Activated B cell treated with CpG ODN at 0.5 μM for 24 hours (primary cell): ENCODE data around the gene MISP. TPM values are rescaled to one million over a fixed set of nuclear protein-coding genes. Genes with fewer than 3 reads are reported as not detected.

Experiments used
- ATAC-seq: fragments of 200-7000 bp; cut with Tn5 transposase; one replicate; pipeline ENCODE4 v1.10.0; 2021; ENCODE audit warnings: low read depth, mild to moderate bottlenecking, moderate library complexity
- CTCF ChIA-PET: fragments of 350-600 bp; sonication (Branson Sonifier 250); formaldehyde crosslinking; loops from one replicate; lab custom pipeline; 2021; ENCODE audit warnings: antibody characterized with exemption; lab: Charles Lee
- POLR2A ChIA-PET: fragments of 350-600 bp; sonication (Branson Sonifier 250); formaldehyde crosslinking; loops from one replicate; lab custom pipeline; 2021; ENCODE audit warnings: antibody characterized with exemption; lab: Charles Lee
- DNase-seq: peaks from one replicate; pipeline ENCODE4 v3.0.0; 2022
- H3K27ac Mint-ChIP-seq: one replicate; pipeline ENCODE4 v1.8.0; 2020; ENCODE audit warnings: mixed read lengths
- H3K27me3 Mint-ChIP-seq: one replicate; pipeline ENCODE4 v1.8.0; 2021; ENCODE audit warnings: mixed read lengths
- H3K36me3 Mint-ChIP-seq: one replicate; pipeline ENCODE4 v1.8.0; 2021; ENCODE audit warnings: low read depth, mixed read lengths
- H3K4me1 Mint-ChIP-seq: one replicate; pipeline ENCODE4 v1.8.0; 2021; ENCODE audit warnings: mixed read lengths
- H3K4me3 Mint-ChIP-seq: one replicate; pipeline ENCODE4 v1.8.0; 2020; ENCODE audit warnings: mild to moderate bottlenecking, mixed read lengths
- H3K9me3 Mint-ChIP-seq: one replicate; pipeline ENCODE4 v1.8.0; 2020; ENCODE audit warnings: mixed read lengths
- intact Hi-C: fragments of 100-400 bp; cut with micrococcal nuclease; formaldehyde crosslinking; loops from one replicate; pipeline ENCODE4 v1.15.1; 2024
- total RNA-seq: library from RNA; stranded (reverse); gene quantifications from 2 replicates; pipeline ENCODE4 v1.2.3, GENCODE V29; 2022
- TF ChIP-seq, protein P1 (sequence below): fragments of 200-600 bp; IDR thresholded peaks from one replicate; pipeline ENCODE4 v1.8.0; 2022; ENCODE audit warnings: antibody characterized with exemption, mild to moderate bottlenecking

MISP gene
- total RNA-seq, 1 donor from 2014 or later = not detected

DNA sequence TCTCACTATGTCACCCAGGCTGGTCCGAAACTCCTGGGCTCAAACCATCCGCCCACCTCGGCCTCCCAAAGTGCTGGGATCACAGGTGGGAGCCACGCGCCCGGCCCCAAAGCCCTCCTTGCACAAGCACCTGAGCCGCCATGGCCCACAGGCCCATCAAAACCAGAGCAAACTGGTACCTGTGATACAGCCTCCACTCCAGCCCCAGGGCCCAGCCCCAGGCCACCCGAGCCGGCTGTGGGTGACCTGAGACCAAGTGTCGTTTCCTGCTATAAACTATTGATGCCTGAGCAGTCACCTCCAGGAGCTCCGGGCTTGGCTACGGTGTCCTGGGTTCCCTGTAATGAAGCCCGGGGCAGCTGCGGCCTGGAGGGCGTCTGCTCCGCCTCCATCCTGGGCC is 36.6 kb downstream of the MISP start:
- ATAC-seq (no peak), DNase-seq (no peak)
- Mint-ChIP-seq H3K27ac (no peak overlapping the region), H3K9me3 (no peaks in the 10 kb centered on the region), H3K4me1 (no peaks in the 10 kb centered on the region), H3K4me3 (no peak overlapping the region), H3K27me3 (peaks cover 15% of the 10 kb centered on the region), H3K36me3 (no peaks in the 10 kb centered on the region)
- ChIA-PET CTCF (no interaction called here), POLR2A (no interaction called here)
- TF ChIP-seq, protein P1, sequence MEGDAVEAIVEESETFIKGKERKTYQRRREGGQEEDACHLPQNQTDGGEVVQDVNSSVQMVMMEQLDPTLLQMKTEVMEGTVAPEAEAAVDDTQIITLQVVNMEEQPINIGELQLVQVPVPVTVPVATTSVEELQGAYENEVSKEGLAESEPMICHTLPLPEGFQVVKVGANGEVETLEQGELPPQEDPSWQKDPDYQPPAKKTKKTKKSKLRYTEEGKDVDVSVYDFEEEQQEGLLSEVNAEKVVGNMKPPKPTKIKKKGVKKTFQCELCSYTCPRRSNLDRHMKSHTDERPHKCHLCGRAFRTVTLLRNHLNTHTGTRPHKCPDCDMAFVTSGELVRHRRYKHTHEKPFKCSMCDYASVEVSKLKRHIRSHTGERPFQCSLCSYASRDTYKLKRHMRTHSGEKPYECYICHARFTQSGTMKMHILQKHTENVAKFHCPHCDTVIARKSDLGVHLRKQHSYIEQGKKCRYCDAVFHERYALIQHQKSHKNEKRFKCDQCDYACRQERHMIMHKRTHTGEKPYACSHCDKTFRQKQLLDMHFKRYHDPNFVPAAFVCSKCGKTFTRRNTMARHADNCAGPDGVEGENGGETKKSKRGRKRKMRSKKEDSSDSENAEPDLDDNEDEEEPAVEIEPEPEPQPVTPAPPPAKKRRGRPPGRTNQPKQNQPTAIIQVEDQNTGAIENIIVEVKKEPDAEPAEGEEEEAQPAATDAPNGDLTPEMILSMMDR = no peak
- intact Hi-C loops = no loop called here

DNA sequence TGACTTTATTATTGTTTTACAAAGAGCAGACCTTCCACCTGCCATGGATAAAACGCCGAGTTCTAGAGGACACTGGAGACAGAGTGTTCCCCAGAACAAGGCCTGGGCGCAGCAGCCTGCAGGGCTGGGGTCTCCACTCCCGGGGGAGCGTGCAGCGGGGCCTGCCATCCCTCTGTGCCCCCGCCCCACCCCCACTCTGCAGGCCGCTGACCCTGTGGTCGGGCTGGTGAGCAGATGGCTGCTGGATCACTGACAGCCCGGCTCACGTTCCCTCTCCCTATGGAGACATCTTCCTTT is 37.7 kb downstream of the MISP start:
- Mint-ChIP-seq H3K36me3 (no peaks in the 10 kb centered on the region), H3K9me3 (no peaks in the 10 kb centered on the region), H3K4me3 (no peak overlapping the region), H3K27ac (no peak overlapping the region), H3K27me3 (peaks cover 15% of the 10 kb centered on the region), H3K4me1 (no peaks in the 10 kb centered on the region)
- intact Hi-C loops = no loop called here
- DNase-seq (no peak), ATAC-seq (no peak)
- POLR2A ChIA-PET = no interaction called here
- TF ChIP-seq, protein P1 = no peak
- CTCF ChIA-PET = no interaction called here

DNA sequence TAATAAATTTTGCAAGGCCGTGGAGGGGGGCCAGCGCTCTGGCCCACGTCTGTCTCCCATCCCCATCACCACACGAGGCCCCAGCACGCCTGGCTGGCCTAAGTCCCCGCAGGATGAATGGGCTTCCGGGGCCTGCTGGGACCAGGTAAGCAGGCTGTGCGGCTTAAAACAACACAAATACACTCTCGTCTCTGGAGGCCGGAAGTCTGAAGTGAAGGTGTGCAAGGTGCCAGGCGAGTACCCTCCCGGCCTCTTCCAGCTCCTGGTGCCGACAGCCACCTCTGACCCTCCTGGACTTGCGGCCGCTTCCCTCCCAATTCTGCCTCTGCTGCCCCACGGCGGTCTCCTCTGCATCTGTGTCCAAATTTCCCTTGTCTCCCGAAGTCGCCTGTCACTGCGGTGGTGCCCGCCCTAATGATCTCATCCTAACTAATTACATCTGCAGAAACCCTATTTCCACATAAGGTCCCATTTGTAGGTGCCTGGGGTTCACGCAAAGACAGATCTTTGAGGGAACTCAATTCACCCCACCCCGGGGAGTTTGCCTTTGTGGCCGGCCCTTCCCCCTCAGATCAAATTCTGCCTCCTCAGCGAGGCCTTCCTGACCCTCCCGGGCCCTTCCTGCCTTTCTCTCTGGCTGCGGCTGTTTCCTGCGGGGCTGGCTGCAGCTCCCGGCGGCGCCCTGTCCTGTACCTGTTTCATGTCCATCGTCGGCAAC is 38.2 kb downstream of the MISP start:
- Mint-ChIP-seq H3K4me3 (no peak overlapping the region), H3K9me3 (no peaks in the 10 kb centered on the region), H3K27ac (no peak overlapping the region), H3K36me3 (no peaks in the 10 kb centered on the region), H3K27me3 (peaks cover 15% of the 10 kb centered on the region), H3K4me1 (no peaks in the 10 kb centered on the region)
- TF ChIP-seq, protein P1 = no peak
- CTCF ChIA-PET = no interaction called here
- intact Hi-C loops = no loop called here
- ATAC-seq (no peak), DNase-seq (no peak)
- POLR2A ChIA-PET = no interaction called here

DNA sequence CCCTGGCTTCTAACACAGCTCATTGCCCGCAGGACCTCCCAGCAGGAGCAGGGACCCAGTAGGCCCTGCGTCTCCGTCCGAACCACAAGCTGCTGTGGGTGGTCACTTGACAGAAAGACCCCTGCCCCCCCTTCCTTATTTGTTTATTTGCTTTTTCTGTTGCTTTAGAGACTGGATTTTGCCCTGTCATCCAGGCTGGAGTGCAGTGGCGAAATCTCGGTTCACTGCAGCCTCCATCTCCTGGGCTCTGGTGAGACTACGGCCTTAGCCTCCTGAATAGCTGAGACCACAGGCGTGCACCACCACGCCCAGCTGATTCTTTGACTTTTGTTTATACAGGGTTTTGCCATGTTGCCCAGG is 38.8 kb downstream of the MISP start:
- H3K27me3 Mint-ChIP-seq = peaks cover 12% of the 10 kb centered on the region
- no peak for ATAC-seq
- H3K27ac Mint-ChIP-seq = no peak overlapping the region
- H3K4me3 Mint-ChIP-seq = no peak overlapping the region
- H3K4me1 Mint-ChIP-seq = no peaks in the 10 kb centered on the region
- intact Hi-C loops = no loop called here
- no peak for DNase-seq
- no peaks in the 10 kb centered on the region for H3K36me3 Mint-ChIP-seq
- CTCF ChIA-PET = no interaction called here
- POLR2A ChIA-PET = no interaction called here
- TF ChIP-seq, protein P1 = no peak
- H3K9me3 Mint-ChIP-seq = no peaks in the 10 kb centered on the region

DNA sequence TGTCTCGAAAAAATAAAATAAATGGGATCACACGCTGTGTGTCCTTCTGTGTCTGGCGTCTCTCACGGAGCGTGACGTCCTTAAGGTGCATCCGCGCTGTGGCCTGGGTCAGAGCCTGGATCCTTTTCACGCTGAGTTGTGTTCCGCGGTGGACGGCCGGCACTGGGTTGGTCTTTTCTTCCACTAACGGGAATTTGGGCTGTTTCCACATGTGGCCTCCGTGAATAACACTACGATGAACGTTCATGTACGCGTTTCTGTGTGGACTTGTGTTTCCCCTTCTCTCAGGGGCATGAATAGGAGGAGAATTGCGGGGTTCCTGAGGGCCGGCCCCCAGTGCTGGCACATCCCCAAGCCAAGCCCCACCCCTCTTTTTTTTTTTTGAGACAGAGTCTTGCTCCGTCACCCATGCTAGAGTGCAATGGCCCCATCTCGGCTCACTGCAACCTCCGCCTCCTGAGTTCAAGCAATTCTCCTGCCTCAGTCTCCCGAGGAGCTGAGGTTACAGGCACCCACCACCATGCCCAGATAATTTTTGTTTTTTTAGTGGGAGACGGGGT is 40.2 kb downstream of the MISP start:
- H3K36me3 Mint-ChIP-seq = no peaks in the 10 kb centered on the region
- ATAC-seq (no peak), DNase-seq (no peak)
- H3K27me3 Mint-ChIP-seq = peaks cover 12% of the 10 kb centered on the region
- TF ChIP-seq, protein P1 = no peak
- no peak overlapping the region for H3K4me3 Mint-ChIP-seq
- H3K27ac Mint-ChIP-seq = no peak overlapping the region
- no peaks in the 10 kb centered on the region for H3K9me3 Mint-ChIP-seq
- ChIA-PET CTCF (no interaction called here), POLR2A (interaction anchor here (0.8 kb wide), 1 partner anchor 13 kb away, joined by 6 read pairs; no protein-coding TSS in a partner anchor)
- H3K4me1 Mint-ChIP-seq = no peaks in the 10 kb centered on the region
- intact Hi-C loops = no loop called here
